ENCODE measurements around the gene SMOC2.
"Not testable (repeated sequence)": the region's sequence is repeated elsewhere in the genome, so short reads cannot be mapped to it uniquely, and the experiment has no call there.

SMOC2 gene

DNA sequence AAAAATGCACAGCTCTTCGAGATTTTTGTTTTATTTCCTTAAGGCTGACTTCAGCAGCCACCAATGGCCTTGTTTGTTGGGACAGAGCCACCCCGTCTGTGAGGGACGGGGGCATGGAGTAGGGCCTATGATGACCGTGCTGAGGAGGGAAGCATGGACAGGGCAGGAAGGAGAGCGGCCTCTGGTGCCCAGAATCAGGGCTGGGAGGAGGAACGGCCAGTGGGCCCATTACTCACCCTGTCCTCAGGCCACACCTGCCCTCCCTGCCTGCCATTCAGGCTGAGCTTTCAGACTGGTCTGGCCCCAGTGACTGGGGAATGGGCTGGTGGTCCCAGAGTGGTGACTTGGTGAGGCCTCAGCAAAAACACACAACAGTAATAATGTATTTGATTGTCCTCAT, 104.4 kb downstream of the SMOC2 start:
- DNase-seq: no peak

DNA sequence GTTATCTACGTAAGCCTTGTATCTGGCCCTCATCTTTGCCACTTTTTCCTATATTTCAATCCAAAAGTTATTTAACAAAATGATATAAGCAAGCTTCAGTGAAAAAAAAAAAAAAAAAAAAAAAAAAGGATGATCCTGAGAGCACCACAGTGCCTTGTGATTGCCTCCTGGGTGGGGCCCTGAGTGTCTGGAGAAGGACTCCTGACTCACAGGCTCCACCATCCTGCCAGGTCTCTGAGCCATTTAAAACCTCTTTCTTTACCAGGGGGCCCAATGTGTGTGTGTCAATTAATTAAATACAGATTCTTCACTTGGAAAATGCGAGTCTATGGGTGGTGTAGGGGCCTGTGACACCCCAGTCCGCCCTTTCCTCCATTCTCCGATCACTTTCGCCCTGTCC, 105.2 kb downstream of the SMOC2 start:
- DNase-seq: no peak

DNA sequence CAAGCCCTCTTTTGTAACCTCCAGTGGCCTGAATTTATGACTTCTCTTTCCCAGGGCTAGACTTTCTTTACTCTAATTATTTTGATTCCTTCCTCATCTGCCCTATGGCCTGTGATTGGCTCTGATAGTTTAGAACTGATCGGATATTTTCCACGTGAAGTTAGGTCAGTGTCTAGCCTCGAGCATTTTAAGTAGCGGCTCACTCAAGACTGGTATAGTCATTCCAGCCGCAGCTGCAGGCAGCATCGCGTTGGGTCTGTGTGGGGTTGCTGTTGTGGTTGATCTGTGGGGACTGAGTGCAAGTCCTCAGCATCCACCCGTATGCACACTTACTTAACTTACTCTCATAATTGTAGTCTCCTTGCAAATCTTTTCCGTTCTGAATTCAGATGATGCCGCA, 105.7 kb downstream of the SMOC2 start:
- no peak for DNase-seq

DNA sequence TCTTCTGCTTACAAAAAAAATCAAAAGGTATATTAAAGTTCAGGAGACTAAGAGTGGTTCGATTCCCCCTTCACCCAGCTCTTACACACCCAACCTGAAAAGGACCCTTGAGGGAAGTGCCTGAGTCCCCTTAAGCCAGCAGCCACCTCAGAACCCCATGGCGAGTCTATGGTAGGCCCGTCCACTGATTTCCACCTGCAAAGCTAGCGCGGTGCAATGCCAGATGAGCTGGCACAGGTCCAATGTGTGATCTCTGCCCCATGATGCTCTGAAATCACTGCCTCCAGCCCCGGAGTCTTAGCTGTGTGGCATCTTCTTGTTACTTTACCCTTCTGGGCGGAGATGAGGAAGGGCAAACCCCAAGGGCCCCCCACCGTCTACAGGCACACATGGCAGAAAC, 109.3 kb downstream of the SMOC2 start:
- DNase-seq: no peak

DNA sequence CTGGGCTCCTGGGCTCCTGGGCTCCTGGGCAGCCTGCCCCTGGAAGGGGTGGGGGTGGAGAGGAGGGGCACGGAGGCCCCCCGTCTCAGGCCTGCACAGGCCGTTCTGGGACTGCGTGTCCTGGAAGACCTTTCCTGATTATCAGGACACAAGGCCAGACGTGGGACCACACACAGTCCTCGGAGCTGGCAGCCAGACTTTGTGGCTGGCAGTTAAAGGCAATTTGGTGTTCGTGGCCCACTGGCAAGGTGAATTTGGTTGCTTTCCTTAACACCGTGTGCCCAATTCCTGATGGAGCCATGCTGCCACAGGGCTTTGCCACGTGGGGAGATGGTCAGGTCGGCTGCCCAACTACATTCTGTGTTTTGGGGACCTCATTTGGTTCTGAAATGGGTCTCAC, 113.5 kb downstream of the SMOC2 start:
- DNase-seq: no peak

DNA sequence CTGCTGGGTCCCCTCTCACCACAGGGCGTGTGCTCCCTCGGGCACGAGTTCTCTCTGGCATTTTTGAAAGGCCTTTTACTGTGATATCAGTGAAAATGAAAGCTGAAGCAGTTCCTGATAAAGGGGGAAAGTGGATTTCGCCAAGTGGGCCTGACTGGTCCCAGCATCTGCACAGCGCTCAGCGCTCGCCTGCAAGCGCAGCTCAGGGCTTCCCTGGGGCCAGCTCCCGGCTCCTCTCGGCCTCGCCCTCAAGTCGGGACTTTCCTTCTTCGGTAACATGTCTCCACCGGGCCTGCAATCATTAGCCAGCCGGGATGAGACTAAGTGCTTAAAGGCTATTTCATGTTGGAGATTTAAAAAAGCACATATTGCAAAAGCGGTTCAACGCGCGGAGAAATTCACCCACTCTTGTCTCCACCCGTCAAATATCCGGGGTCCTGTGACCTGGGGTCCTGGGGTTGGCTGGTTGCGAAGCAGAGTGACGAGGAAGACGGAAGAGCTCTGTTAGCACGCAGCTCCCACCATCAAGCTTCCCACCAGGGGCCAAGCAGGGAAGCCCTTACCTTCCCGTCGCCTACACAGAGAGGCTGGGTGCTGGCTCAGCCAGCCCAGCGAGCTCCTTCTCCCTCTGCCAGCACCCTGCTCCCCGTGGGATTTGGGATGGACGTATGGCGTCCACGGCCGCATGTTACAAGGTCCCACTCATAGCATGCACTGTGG, 114.1 kb downstream of the SMOC2 start:
- DNase-seq: no peak

DNA sequence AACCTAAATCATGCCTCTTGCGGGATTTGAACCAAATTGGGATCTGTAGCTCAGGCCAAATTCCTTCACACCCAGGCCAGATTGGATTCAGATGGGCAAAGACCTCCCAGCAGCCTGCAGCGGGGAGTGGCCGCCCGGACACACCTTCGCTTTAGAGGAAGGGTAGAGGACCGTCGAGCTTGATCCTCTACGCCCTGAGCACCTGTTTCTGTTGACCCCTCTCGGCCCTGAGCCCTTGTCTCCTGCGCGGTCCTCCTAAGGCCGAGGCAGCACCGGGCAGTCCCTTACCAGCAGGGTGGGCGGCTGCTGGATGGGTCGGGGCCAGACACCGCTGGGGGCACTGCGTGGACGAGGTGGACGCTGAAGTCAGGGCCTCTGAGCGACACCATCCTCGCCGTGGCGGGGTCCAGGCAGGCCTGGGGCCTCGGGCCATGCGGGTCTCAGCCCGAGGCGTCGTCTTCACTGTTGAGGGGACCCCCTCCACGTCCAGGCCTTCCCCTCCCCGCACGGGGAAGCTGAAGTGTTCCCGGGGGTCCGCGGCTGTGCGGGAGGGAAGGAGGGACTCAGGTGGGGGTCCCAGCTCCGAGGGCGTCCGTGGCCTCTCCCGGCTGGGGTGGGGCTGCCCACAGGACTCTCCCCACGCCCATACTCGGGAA, 114.8 kb downstream of the SMOC2 start:
- no peak for DNase-seq

DNA sequence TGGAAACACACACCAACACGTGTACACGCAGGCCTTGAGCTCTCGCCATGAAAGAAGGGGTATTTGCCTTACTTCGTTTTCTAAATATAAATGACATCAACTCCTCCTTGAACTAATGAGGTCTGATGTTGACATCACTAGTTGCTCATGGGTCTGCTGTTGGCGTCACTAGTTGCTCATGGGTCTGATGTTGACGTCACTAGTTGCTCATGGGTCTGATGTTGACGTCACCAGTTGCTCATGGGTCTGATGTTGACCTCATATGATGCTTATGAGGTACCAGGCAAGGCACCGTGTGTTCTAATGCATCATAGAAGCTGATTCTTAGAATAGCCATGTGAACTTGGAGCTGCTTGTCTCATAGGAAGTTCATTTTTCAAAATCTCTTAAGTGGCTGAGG, 116.5 kb downstream of the SMOC2 start:
- no peak for DNase-seq

DNA sequence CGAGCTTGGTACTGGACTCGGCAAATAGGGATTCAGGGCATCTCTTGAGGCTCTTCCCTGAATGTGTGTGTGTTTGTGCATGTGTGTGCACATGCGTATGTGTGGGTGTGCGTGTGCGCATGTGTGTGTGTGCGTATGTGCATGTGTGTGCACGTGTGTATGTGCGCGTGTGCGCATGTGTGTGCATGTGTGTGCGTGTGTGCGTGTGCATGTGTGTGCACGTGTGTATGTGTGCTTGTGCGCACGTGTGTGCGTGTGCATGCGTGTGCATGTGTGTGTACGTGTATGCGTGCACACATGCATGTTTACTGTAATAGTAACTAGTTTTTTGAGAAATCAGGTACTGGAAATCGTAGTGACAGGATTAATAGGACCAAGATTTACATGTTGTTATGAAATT, 117.7 kb downstream of the SMOC2 start:
- no peak for DNase-seq

DNA sequence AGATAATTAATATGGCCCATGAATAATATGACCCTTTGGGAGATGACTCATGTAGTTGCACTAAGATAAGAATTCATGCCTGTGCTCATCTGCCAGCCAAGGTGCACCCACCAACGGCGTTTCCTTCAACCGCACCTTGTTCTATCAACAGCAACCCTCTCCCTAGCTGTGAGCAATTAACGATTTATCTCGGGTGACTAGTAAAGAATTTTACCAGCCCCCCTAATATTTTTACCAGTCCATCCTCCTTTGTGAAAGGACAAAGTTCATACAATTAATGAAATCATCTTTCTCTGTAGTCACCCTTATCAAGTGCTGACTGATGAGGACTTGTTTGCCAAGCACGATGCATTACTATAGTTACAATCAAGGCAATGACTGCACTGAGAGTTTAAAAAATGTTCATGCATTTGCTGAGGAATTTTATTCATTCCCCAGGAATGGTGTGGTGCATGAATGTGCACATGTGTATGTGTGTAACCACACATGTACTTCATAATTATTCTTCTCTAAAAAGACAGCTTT, 118.7 kb downstream of the SMOC2 start:
- DNase-seq: no peak

DNA sequence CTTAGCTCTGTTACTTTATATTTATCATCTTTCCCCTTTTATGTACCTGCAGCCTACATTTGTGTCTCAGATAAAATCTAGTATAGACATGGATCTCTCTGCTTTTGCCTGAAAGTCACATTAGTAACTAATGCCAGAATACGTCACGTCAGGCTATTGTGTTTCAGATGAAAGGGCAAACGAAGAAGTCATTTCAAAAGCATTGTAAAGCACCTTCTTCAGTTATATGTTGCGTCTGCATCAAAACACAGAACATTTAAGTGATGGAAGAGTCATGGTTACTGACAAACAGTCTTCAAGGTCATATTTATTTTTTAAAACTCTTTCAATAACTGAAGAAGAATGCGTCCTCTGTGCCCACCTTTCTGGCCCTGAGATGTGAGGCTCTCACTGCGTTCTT, 119.1 kb downstream of the SMOC2 start:
- no peak for DNase-seq

DNA sequence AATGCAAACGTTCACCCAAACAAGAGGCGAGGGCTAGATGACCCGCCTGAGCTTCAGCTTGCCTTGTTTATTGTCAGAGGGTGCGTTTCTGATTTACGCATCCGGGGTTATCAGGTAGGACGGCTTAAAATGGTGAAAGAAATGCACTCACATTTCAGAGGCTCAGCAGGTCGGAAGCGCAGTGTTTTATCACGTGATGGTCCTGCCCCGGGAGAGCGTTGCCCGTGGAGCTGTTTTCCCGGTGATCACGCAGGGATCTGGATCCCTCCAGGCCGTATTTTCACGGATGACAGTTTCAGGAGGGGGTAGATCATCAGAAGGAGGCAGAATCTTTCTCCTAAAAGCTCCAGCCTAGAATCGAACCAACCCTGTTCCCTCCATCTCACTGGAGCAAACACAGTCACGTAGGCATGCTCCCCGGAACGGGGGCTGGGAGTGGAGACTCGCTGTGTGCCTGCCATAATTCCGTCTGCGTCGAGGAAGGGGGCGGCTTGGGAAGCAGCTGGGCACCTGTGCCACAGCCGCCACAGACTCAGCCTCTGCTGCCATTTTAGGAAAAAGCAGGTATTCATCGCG, 121.7 kb downstream of the SMOC2 start:
- no peak for DNase-seq

DNA sequence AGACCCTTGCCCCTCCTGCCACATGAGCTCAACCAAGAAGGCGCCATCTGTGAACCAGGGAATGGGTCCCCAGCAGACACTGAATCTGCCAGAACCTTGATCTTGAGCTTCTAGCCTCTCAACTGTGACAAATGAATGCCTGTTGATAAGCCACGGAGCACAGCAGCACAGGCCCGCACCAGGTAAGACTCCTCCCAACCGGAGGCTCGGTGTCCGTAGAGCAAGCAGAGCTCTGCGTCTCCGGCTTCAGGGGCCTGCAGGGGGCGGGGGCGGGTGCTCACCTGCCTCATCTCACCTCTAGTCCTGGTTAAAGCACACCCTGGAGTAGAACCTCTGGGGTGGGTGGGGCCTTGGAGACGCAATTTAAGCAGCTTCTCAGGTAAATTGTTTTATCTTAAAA, 122.7 kb downstream of the SMOC2 start:
- DNase-seq: no peak

DNA sequence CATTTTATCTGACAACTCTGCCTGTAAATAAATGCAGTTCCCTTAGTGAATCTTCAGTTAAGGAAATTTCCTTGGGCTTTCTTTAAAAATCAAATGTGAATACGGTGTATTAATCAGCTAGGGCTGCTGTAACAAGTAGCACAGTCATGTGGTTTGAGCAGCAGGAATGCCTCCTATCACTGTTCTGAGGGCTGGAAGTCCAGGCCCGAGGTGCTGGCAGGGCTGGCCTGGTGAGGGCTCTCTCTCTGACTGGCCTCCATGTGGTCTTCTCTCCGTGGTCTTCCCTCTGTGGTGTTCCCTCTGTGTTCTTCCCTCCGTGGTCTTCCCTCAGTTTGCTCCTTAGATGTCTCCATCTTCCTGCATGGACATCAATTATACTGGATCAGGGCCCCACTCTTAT, 124.1 kb downstream of the SMOC2 start:
- no peak for DNase-seq

DNA sequence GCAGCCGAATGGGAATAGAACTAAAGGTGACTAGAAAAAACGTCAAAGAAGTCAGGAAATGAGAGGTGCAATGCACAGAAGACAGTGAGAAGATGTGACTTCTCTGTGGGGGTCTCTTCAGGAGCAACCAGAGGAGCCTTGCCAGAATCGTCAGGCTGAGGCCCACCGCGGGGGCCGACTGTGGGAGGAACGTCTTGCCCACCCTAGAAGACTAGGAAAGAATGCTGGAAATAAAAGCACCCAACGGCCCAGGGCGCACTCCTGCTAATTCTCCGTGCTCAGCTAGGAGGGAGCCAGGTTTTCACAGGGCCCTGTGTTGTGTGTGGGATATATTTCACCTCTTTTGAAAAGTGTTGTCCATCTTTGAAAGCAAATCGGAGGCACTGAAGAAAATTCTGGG, 129.2 kb downstream of the SMOC2 start:
- DNase-seq: no peak

DNA sequence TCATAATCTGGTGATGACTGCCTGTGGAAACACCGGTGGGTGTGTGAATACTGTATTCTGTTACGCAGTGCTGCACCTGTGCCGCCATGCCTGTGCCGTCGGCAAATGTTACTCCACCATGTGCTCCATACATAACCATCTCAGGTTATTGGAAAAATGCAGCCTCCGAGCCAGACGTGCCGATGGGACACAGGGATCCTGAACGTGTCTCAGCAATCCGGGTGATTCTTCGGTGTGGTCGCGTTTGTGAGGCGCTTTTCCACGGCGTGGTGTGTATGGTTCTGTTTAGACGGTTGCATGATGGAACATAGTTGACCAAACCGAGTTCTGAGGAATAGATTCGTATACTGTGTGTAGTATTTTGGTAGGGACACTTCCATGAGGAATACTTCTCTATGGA, 130.3 kb downstream of the SMOC2 start:
- no peak for DNase-seq

DNA sequence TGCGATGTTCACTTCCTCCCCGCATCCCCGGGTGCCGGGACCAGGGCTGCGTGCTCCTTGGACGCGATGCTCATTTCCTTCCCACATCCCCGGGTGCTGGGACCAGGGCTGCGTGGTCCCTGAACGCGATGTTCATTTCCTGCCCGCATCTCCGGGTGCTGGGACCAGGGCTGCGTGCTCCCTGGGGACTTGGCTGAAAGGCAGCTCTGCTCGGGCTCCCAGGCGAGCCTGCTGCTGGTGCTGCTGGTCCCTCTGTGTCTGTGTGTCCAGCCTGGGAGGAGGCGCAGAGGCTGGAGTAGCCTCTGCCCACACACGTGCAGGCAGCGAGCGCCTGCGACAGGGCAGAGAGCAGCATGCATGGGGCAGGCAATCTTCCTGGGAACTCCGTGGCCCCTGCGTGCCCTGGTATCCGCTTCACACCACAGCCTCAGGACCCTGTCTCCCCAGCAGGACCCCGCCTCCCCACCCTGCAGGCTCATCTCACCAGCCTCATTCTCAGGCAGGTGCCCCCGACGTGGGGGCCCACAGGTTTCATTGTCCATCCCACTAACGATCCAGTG, 132.4 kb downstream of the SMOC2 start:
- DNase-seq: not testable (repeated sequence)

DNA sequence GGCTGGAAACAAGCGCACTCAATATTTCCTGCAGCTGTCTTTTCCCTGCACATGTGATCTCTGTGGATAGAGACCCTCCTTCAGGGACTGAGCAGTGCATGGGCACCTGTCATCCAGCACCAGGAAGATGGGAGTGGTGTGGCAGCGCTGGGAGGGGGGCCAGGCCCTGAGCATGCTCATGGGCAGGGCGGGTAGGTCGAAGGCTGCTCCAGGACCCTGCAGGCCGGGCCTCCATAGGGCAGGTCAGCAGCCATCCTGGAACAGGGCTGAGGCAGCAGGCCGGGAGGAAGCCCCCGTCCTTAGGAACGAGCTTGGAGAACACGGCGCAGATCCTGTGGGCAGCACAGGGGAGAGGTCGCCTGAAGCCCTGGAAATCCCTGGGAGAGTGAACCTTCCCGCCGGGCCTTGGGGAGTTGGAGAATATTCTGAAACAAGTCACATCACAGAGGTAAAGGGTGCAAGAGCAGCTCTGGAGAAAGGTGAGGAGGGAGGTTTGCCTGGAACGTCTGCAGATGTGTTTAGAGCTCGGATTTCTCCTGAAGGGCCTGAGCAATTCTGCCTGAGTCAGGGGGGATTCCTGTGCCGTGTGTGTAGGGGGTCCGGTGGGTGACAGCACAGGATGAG, 133.2 kb downstream of the SMOC2 start:
- no peak for DNase-seq

DNA sequence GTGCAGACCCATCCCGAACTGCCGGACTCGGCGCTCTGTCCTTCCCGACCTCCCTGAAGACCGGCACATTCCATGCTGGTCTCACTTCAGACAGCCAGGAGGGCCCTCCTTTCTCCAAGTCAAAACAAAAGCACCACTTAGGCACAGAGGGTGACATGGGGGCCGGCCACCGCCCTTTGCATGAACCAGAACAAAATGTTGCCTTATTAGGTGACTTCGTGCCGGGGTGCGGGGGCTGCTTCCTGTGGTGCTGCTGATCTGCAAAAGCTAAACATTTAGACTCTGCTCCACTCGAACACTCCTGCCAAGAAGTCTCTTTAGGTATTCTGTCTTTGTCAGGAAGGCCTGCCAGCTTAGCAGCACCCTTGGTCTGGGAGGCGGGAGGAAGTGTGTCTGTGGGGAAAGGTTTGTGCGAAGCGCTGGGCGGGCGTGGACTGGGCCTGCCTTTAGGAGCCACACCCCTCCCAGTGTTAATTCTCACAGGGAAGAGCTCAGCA, 133.8 kb downstream of the SMOC2 start:
- no peak for DNase-seq

DNA sequence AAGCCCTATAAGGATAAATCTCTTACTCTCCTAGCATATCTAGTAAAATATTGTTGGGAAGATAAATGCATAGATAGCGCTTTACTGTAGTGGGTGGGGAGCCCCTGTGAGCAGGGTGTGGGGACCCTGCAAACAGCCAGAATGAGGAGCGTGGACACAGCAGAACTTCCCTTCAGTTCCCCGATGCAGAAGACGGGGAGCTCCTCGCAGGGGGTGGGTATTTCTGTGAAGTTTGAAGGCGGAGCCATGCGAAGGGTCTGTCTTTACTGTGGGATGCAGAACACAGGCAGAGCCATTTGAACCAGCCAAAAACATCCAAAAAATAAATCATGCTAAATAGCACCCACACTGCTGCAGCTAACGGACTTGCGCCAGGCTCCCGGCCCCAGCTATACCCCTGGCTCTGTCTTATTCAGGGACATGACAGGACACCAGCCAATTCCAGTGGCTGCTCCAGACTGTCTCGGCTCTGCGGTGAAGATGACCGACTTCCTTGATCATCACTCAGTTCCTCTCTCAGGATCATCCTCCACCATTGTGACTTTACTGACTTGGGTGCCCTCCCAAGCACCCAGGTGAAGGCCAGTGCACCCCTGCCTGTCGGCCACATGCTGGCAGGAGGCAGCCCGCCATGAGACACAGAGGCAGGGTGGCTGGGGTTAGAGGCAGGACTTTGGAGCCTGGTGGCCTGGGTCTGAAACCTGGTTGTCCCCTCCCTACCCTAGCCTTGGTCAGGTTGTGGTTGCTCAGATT, 134.5 kb downstream of the SMOC2 start:
- DNase-seq: no peak

DNA sequence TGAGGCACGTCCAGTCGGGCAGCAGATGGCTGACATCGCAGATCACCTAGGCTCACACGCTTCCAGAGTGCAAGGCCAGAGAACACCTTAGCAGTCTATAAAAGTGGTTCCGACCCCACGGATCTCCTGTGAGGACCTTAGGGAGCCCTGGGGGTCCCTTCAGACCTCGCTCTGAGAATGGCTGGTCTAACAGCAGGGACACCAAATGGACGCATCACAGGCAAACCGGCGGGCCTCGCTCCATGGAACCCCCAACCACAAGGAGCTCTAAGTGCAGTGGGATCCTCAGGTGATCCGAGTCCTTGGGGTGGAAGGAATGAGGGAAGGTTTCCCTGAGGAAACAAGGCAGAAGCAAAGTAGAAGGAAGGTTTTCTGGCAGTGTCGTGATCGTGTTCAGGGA, 135.4 kb downstream of the SMOC2 start:
- no peak for DNase-seq

DNA sequence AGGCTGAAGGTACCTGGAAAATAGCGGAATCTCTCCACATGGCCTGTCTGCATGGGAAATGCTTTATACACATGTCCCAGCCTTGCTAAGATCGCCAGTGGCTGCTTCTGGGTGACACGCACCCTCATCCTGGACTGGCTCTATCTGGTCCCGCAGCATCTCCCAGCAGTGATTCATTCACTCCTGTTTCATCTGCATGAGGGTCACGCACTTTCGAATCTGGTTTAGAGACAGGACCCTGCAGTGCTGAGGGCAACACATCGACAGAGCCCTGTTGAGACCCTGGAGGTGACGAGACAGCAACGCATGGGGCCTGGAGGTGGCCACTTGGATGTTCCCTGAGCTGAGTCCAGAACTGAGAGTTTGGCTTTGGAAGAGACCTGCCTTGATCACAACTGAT, 136.5 kb downstream of the SMOC2 start:
- DNase-seq: no peak

DNA sequence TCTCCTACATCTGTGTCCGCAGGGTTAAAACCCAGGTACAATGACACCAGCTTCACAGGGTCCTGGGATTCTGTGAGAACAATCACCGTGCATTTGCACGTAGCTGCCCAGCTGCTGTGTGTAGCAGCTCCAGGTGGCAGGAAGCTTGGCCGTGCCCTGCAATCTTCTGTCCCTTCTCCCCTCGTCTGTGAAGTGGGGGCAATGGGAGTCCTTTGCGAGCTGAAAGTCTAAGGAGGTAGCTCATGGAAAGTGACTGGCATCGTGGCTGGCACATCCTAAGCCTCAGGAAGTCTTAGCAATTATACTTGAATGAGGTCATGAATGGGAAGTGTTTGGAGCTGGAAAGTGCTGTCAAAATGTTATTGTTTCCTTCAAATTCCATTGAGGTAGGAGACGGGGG, 137.1 kb downstream of the SMOC2 start:
- no peak for DNase-seq
